Loucy (cell line): ENCODE measurements around the gene KLK3.

Experiments used
- H2AFZ ChIP-seq: fragments of 200-600 bp; sonication (generic); 2 replicates; pipeline ENCODE4 v1.6.0; 2016; ENCODE audit warnings: antibody characterized with exemption, mild to moderate bottlenecking, low read length, moderate library complexity
- H3F3A ChIP-seq: fragments of 200-600 bp; 2 replicates; pipeline ENCODE4 v1.6.0; 2016; ENCODE audit warnings: antibody characterized with exemption, low read depth, mild to moderate bottlenecking
- H3K27me3 ChIP-seq: fragments of 200-600 bp; sonication (generic); 2 replicates; pipeline ENCODE4 v1.6.1; 2014; ENCODE audit warnings: low read length, mild to moderate bottlenecking; ENCODE audit not compliant: insufficient read depth, poor library complexity, severe bottlenecking
- H3K36me3 ChIP-seq: fragments of 200-600 bp; sonication (generic); 2 replicates; pipeline ENCODE4 v1.6.1; 2016; ENCODE audit warnings: low read length; ENCODE audit not compliant: insufficient read depth
- H3K4me1 ChIP-seq: fragments of 200-600 bp; sonication (generic); 2 replicates; pipeline ENCODE4 v1.5.1; 2014; ENCODE audit warnings: low read length, mild to moderate bottlenecking; ENCODE audit not compliant: insufficient read depth, poor library complexity, severe bottlenecking
- H3K4me2 ChIP-seq: fragments of 200-600 bp; sonication (generic); 2 replicates; pipeline ENCODE4 v1.6.0; 2014; ENCODE audit warnings: antibody characterized with exemption, low read length, low read depth, mild to moderate bottlenecking; ENCODE audit not compliant: poor library complexity, severe bottlenecking
- H3K4me3 ChIP-seq: fragments of 200-600 bp; sonication (generic); 2 replicates; pipeline ENCODE4 v1.5.1; 2014; ENCODE audit warnings: low read length, mild to moderate bottlenecking, mixed read lengths; ENCODE audit not compliant: poor library complexity, severe bottlenecking
- H3K79me2 ChIP-seq: fragments of 200-600 bp; sonication (generic); 2 replicates; pipeline ENCODE4 v1.6.1; 2014; ENCODE audit warnings: low read length; ENCODE audit not compliant: insufficient read depth
- H3K9ac ChIP-seq: fragments of 200-600 bp; sonication (generic); 2 replicates; pipeline ENCODE4 v1.6.0; 2014; ENCODE audit warnings: mild to moderate bottlenecking, low read depth, low read length, moderate library complexity; ENCODE audit not compliant: poor library complexity, severe bottlenecking
- H3K9me2 ChIP-seq: fragments of 200-600 bp; sonication (generic); replicated peaks from 2 replicates; pipeline ENCODE4 v1.6.1; 2016; ENCODE audit warnings: low read depth, low read length, mixed read lengths
- H3K9me3 ChIP-seq: fragments of 200-600 bp; sonication (generic); 2 replicates; pipeline ENCODE4 v1.6.1; 2014; ENCODE audit warnings: mild to moderate bottlenecking, antibody characterized with exemption, low read length, low read depth; ENCODE audit not compliant: insufficient read depth
- H4K20me1 ChIP-seq: fragments of 200-600 bp; sonication (generic); 2 replicates; pipeline ENCODE4 v1.6.0; 2014; ENCODE audit warnings: antibody characterized with exemption, low read length, mild to moderate bottlenecking; ENCODE audit not compliant: insufficient read depth, poor library complexity, severe bottlenecking
- EZH2phosphoT487 ChIP-seq: fragments of 200-600 bp; IDR thresholded peaks from 2 replicates; pipeline ENCODE4 v1.6.1; 2018; ENCODE audit warnings: antibody characterized with exemption, mild to moderate bottlenecking, moderate library complexity, borderline replicate concordance
- TF ChIP-seq, protein P1 (sequence below): fragments of 200-600 bp; sonication (generic); conservative IDR thresholded peaks from 2 replicates; pipeline ENCODE4 v1.5.1; 2014; ENCODE audit warnings: mild to moderate bottlenecking, antibody characterized with exemption, low read length

KLK3 gene

DNA sequence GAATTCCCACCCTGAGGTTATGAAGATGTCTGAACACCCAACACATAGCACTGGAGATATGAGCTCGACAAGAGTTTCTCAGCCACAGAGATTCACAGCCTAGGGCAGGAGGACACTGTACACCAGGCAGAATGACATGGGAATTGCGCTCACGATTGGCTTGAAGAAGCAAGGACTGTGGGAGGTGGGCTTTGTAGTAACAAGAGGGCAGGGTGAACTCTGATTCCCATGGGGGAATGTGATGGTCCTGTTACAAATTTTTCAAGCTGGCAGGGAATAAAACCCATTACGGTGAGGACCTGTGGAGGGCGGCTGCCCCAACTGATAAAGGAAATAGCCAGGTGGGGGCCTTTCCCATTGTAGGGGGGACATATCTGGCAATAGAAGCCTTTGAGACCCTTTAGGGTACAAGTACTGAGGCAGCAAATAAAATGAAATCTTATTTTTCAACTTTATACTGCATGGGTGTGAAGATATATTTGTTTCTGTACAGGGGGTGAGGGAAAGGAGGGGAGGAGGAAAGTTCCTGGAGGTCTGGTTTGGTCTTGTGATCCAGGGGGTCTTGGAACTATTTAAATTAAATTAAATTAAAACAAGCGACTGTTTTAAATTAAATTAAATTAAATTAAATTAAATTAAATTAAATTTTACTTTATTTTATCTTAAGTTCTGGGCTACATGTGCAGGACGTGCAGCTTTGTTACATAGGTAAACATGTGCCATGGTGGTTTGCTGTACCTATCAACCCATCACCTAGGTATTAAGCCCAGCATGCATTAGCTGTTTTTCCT, 7.0 kb downstream of the KLK3 start:
- no peaks in the 10 kb centered on the region for H3K9me2 ChIP-seq
- no peak overlapping the region for H2AFZ ChIP-seq
- no peaks in the 10 kb centered on the region for H3K4me1 ChIP-seq
- H3K27me3 ChIP-seq = no peaks in the 10 kb centered on the region
- TF ChIP-seq, protein P1, sequence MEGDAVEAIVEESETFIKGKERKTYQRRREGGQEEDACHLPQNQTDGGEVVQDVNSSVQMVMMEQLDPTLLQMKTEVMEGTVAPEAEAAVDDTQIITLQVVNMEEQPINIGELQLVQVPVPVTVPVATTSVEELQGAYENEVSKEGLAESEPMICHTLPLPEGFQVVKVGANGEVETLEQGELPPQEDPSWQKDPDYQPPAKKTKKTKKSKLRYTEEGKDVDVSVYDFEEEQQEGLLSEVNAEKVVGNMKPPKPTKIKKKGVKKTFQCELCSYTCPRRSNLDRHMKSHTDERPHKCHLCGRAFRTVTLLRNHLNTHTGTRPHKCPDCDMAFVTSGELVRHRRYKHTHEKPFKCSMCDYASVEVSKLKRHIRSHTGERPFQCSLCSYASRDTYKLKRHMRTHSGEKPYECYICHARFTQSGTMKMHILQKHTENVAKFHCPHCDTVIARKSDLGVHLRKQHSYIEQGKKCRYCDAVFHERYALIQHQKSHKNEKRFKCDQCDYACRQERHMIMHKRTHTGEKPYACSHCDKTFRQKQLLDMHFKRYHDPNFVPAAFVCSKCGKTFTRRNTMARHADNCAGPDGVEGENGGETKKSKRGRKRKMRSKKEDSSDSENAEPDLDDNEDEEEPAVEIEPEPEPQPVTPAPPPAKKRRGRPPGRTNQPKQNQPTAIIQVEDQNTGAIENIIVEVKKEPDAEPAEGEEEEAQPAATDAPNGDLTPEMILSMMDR = no peak
- no peak for TF ChIP-seq EZH2phosphoT487
- no peak overlapping the region for H3K9ac ChIP-seq
- H3K9me3 ChIP-seq = peaks cover 5% of the 10 kb centered on the region; the same call in 1 of the 2 replicates
- no peak overlapping the region for H3K4me2 ChIP-seq
- H3K4me3 ChIP-seq = no peak overlapping the region
- H4K20me1 ChIP-seq = no peaks in the 10 kb centered on the region
- H3K79me2 ChIP-seq = no peaks in the 10 kb centered on the region
- no peaks in the 10 kb centered on the region for H3K36me3 ChIP-seq
- no peaks in the 10 kb centered on the region for H3F3A ChIP-seq

DNA sequence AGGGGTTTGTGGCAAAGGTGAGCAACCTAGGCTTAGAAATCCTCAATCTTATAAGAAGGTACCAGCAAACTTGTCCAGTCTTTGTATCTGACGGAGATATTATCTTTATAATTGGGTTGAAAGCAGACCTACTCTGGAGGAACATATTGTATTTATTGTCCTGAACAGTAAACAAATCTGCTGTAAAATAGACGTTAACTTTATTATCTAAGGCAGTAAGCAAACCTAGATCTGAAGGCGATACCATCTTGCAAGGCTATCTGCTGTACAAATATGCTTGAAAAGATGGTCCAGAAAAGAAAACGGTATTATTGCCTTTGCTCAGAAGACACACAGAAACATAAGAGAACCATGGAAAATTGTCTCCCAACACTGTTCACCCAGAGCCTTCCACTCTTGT, 14.8 kb downstream of the KLK3 start:
- Histone ChIP-seq H3F3A (no peaks in the 10 kb centered on the region), H2AFZ (no peak overlapping the region), H4K20me1 (no peaks in the 10 kb centered on the region), H3K79me2 (no peaks in the 10 kb centered on the region), H3K9me3 (no peaks in the 10 kb centered on the region), H3K27me3 (no peaks in the 10 kb centered on the region), H3K4me2 (no peak overlapping the region), H3K4me3 (no peak overlapping the region), H3K9me2 (no peaks in the 10 kb centered on the region), H3K4me1 (no peaks in the 10 kb centered on the region), H3K36me3 (no peaks in the 10 kb centered on the region), H3K9ac (no peak overlapping the region)
- TF ChIP-seq EZH2phosphoT487 = no peak
- TF ChIP-seq, protein P1 = no peak

DNA sequence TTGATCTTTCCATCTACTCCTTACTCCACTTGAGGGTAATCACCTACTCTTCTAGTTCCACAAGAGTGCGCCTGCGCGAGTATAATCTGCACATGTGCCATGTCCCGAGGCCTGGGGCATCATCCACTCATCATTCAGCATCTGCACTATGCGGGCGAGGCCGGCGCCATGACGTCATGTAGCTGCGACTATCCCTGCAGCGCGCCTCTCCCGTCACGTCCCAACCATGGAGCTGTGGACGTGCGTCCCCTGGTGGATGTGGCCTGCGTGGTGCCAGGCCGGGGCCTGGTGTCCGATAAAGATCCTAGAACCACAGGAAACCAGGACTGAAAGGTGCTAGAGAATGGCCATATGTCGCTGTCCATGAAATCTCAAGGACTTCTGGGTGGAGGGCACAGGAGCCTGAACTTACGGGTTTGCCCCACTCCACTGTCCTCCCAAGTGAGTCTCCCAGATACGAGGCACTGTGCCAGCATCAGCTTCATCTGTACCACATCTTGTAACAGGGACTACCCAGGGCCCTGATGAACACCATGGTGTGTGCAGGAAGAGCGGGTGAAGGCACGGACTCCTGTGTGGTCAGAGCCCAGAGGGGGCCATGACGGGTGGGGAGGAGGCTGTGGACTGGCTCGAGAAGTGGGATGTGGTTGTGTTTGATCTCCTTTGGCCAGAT, 15.8 kb downstream of the KLK3 start:
- no peaks in the 10 kb centered on the region for H3K36me3 ChIP-seq
- TF ChIP-seq EZH2phosphoT487 = no peak
- TF ChIP-seq, protein P1 = no peak
- H3K27me3 ChIP-seq = no peaks in the 10 kb centered on the region
- H3K4me1 ChIP-seq = no peaks in the 10 kb centered on the region
- H3F3A ChIP-seq = no peaks in the 10 kb centered on the region
- no peak overlapping the region for H3K9ac ChIP-seq
- H3K79me2 ChIP-seq = no peaks in the 10 kb centered on the region
- no peaks in the 10 kb centered on the region for H4K20me1 ChIP-seq
- no peak overlapping the region for H3K4me2 ChIP-seq
- H2AFZ ChIP-seq = no peak overlapping the region
- H3K9me2 ChIP-seq = no peaks in the 10 kb centered on the region
- no peak overlapping the region for H3K4me3 ChIP-seq
- no peaks in the 10 kb centered on the region for H3K9me3 ChIP-seq
